ENCODE measurements around the gene NECAB2.
"Not testable (repeated sequence)": the region's sequence is repeated elsewhere in the genome, so short reads cannot be mapped to it uniquely, and the experiment has no call there.

The NECAB2 gene

GRCh38 chr16:83937922-83938885 lies 29.8 kb upstream of the NECAB2 start:
- no peaks in the 10 kb centered on the region for H3K27me3 ChIP-seq (ENCODE audit: control insufficient read depth, insufficient read depth, low read length)
- H3K4me3 ChIP-seq (ENCODE audit: low read depth, low read length), result no peak overlapping the region
- H3K4me1 ChIP-seq (ENCODE audit: control insufficient read depth, insufficient read depth, low read length), result no peaks in the 10 kb centered on the region

DNA sequence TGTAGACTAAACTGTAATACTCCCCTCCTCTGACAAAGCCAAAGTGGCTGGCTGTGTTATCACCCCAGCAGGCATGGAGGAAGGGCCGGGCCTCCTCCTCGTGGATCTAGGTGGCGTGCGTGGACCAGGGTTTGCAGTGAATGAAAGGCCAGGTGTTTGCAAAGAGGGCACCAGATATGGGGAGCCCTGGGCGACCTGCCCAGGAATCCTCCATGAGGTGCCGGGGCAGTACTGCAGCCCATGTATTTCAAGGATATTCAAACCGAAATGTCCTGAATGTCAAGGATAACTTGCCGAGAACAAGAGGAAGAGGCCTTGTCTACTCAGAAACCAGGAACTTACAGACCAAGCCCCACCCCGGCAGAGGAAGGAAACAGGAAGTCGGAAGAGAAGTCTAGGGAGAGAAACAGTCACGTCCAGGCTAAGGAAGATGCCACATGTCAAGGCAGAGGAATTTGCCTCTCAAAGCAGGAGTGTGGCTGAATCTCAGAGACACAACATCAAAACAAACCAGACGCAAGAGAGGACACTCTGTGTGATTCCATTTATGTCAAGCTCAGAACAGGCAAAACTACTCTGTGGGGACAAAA lies 28.7 kb upstream of the NECAB2 start:
- Histone ChIP-seq H3K27me3 (ENCODE audit: control insufficient read depth, insufficient read depth, low read length) (no peaks in the 10 kb centered on the region), H3K9me3 (ENCODE audit: control insufficient read depth, insufficient read depth, low read length) (no peaks in the 10 kb centered on the region), H3K36me3 (ENCODE audit: control insufficient read depth, insufficient read depth, low read length) (no peaks in the 10 kb centered on the region), H3K9ac (ENCODE audit: low read depth, low read length) (no peak overlapping the region), H3K4me1 (ENCODE audit: control insufficient read depth, insufficient read depth, low read length) (no peaks in the 10 kb centered on the region), H3K4me3 (ENCODE audit: low read depth, low read length) (no peak overlapping the region)

More at GRCh38 chr16:83937922-83938885, 29.8 kb upstream of the NECAB2 start:
- H3K9me3 ChIP-seq (ENCODE audit: control insufficient read depth, insufficient read depth, low read length), result no peaks in the 10 kb centered on the region
- H3K9ac ChIP-seq (ENCODE audit: low read depth, low read length), result no peak overlapping the region
- no peaks in the 10 kb centered on the region for H3K36me3 ChIP-seq (ENCODE audit: control insufficient read depth, insufficient read depth, low read length)

DNA sequence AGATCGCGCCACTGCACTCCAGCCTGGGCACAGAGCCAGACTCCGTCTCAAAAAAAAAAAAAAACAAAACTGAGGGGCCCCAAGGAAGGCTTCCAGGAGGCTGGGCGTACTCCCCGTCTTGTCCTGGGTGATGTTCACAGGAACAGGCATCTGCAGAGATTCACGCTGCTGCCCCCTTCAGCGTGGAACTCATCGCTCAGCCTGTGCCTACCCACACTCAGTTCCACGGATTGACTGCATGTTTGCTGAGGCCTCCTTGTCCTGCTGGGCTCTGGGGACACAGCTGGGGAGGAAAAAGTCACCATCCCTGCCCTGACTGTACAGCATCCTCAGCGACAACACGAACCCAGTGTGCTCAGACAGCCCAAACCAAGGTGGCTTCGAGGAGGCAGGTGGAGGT lies 27.9 kb upstream of the NECAB2 start:
- no peaks in the 10 kb centered on the region for H3K27me3 ChIP-seq (ENCODE audit: control insufficient read depth, insufficient read depth, low read length)
- H3K4me3 ChIP-seq (ENCODE audit: low read depth, low read length), result no peak overlapping the region
- no peaks in the 10 kb centered on the region for H3K9me3 ChIP-seq (ENCODE audit: control insufficient read depth, insufficient read depth, low read length)
- H3K9ac ChIP-seq (ENCODE audit: low read depth, low read length), result no peak overlapping the region
- H3K4me1 ChIP-seq (ENCODE audit: control insufficient read depth, insufficient read depth, low read length), result no peaks in the 10 kb centered on the region
- no peaks in the 10 kb centered on the region for H3K36me3 ChIP-seq (ENCODE audit: control insufficient read depth, insufficient read depth, low read length)

GRCh38 chr16:83940630-83941378 lies 27.2 kb upstream of the NECAB2 start:
- Histone ChIP-seq H3K9ac (ENCODE audit: low read depth, low read length) (no peak overlapping the region), H3K27me3 (ENCODE audit: control insufficient read depth, insufficient read depth, low read length) (no peaks in the 10 kb centered on the region), H3K36me3 (ENCODE audit: control insufficient read depth, insufficient read depth, low read length) (no peaks in the 10 kb centered on the region), H3K4me3 (ENCODE audit: low read depth, low read length) (no peak overlapping the region), H3K9me3 (ENCODE audit: control insufficient read depth, insufficient read depth, low read length) (no peaks in the 10 kb centered on the region), H3K4me1 (ENCODE audit: control insufficient read depth, insufficient read depth, low read length) (no peaks in the 10 kb centered on the region)

DNA sequence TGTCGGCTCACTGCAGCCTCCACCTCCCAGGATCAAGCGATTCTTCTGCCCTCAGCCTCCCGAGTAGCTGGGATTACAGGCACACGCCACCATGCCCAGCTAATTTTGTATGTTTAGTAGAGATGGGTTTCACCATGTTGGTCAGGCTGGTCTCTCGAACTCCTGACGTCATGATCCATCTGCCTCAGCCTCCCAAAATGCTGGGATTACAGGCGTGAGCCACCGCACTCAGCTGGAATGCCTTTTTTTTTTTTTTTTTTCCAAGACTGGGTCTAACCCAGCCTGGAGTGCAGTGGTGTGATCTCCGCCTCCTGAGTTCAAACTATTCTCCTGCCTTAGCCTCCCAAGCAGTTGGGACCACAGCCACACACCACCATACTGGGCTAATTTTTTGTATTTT lies 26.5 kb upstream of the NECAB2 start:
- H3K4me1 ChIP-seq (ENCODE audit: control insufficient read depth, insufficient read depth, low read length); H3K9ac ChIP-seq (ENCODE audit: low read depth, low read length); H3K27me3 ChIP-seq (ENCODE audit: control insufficient read depth, insufficient read depth, low read length); H3K36me3 ChIP-seq (ENCODE audit: control insufficient read depth, insufficient read depth, low read length); H3K4me3 ChIP-seq (ENCODE audit: low read depth, low read length); H3K9me3 ChIP-seq (ENCODE audit: control insufficient read depth, insufficient read depth, low read length): not testable (repeated sequence)

DNA sequence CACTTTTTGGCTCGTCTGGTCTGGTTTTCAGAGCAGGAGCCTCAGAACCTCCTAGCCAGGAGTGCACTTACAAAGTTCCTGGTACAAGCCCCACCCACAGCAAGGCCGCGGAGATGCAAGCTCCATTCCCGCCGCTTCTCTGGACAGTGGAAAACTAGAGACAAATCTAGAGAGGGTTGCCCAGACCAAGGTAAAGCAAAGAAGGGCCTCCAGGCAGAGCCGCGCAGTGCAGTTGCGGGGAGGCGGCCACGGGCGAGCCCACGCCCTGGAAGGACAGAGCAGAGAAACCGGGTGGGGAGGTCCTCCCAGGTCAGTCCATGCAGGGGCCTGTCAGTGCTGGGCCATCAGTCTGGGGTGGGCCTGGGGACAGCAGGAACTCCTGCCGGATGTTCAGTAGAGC lies 26.0 kb upstream of the NECAB2 start:
- no peaks in the 10 kb centered on the region for H3K36me3 ChIP-seq (ENCODE audit: control insufficient read depth, insufficient read depth, low read length)
- H3K9me3 ChIP-seq (ENCODE audit: control insufficient read depth, insufficient read depth, low read length), result no peaks in the 10 kb centered on the region
- no peak overlapping the region for H3K4me3 ChIP-seq (ENCODE audit: low read depth, low read length)
- H3K9ac ChIP-seq (ENCODE audit: low read depth, low read length), result no peak overlapping the region
- no peaks in the 10 kb centered on the region for H3K27me3 ChIP-seq (ENCODE audit: control insufficient read depth, insufficient read depth, low read length)
- no peaks in the 10 kb centered on the region for H3K4me1 ChIP-seq (ENCODE audit: control insufficient read depth, insufficient read depth, low read length)

GRCh38 chr16:83942815-83943515 lies 25.1 kb upstream of the NECAB2 start:
- no peak overlapping the region for H3K9ac ChIP-seq (ENCODE audit: low read depth, low read length)
- no peaks in the 10 kb centered on the region for H3K27me3 ChIP-seq (ENCODE audit: control insufficient read depth, insufficient read depth, low read length)
- H3K4me1 ChIP-seq (ENCODE audit: control insufficient read depth, insufficient read depth, low read length), result no peaks in the 10 kb centered on the region
- H3K4me3 ChIP-seq (ENCODE audit: low read depth, low read length), result no peak overlapping the region
- no peaks in the 10 kb centered on the region for H3K36me3 ChIP-seq (ENCODE audit: control insufficient read depth, insufficient read depth, low read length)
- no peaks in the 10 kb centered on the region for H3K9me3 ChIP-seq (ENCODE audit: control insufficient read depth, insufficient read depth, low read length)

GRCh38 chr16:83943516-83944050 lies 24.5 kb upstream of the NECAB2 start:
- H3K4me1 ChIP-seq (ENCODE audit: control insufficient read depth, insufficient read depth, low read length), result no peaks in the 10 kb centered on the region
- H3K27me3 ChIP-seq (ENCODE audit: control insufficient read depth, insufficient read depth, low read length), result no peaks in the 10 kb centered on the region
- H3K4me3 ChIP-seq (ENCODE audit: low read depth, low read length), result no peak overlapping the region

GRCh38 chr16:83945587-83945986 lies 22.5 kb upstream of the NECAB2 start:
- H3K27me3 ChIP-seq (ENCODE audit: control insufficient read depth, insufficient read depth, low read length), result no peaks in the 10 kb centered on the region

More at GRCh38 chr16:83943516-83944050, 24.5 kb upstream of the NECAB2 start:
- Histone ChIP-seq H3K9me3 (ENCODE audit: control insufficient read depth, insufficient read depth, low read length) (no peaks in the 10 kb centered on the region), H3K36me3 (ENCODE audit: control insufficient read depth, insufficient read depth, low read length) (no peaks in the 10 kb centered on the region), H3K9ac (ENCODE audit: low read depth, low read length) (peak overlapping the region; percentile 5)

GRCh38 chr16:83946154-83946780 lies 21.8 kb upstream of the NECAB2 start:
- no peak overlapping the region for H3K4me3 ChIP-seq (ENCODE audit: low read depth, low read length)
- no peaks in the 10 kb centered on the region for H3K36me3 ChIP-seq (ENCODE audit: control insufficient read depth, insufficient read depth, low read length)
- H3K27me3 ChIP-seq (ENCODE audit: control insufficient read depth, insufficient read depth, low read length), result no peaks in the 10 kb centered on the region
- H3K9me3 ChIP-seq (ENCODE audit: control insufficient read depth, insufficient read depth, low read length), result no peaks in the 10 kb centered on the region
- no peak overlapping the region for H3K9ac ChIP-seq (ENCODE audit: low read depth, low read length)
- no peaks in the 10 kb centered on the region for H3K4me1 ChIP-seq (ENCODE audit: control insufficient read depth, insufficient read depth, low read length)

More at GRCh38 chr16:83945587-83945986, 22.5 kb upstream of the NECAB2 start:
- Histone ChIP-seq H3K4me1 (ENCODE audit: control insufficient read depth, insufficient read depth, low read length) (no peaks in the 10 kb centered on the region), H3K9me3 (ENCODE audit: control insufficient read depth, insufficient read depth, low read length) (no peaks in the 10 kb centered on the region), H3K36me3 (ENCODE audit: control insufficient read depth, insufficient read depth, low read length) (no peaks in the 10 kb centered on the region), H3K4me3 (ENCODE audit: low read depth, low read length) (no peak overlapping the region), H3K9ac (ENCODE audit: low read depth, low read length) (no peak overlapping the region)
